ENCODE data around the gene NUTF2. TPM values are rescaled to one million over a fixed set of nuclear protein-coding genes. Genes with fewer than 3 reads are reported as not detected.
A peak's percentile ranks its signal among the peaks of the same experiment; 100 is the strongest.
"Not testable (repeated sequence)": the region's sequence is repeated elsewhere in the genome, so short reads cannot be mapped to it uniquely, and the experiment has no call there.

Gene NUTF2
- total and polyA plus RNA-seq, 2 donors, result 50.7 to 106 TPM

GRCh38 chr16:67825906-67826305 is 20.8 kb upstream of the NUTF2 start:
- H3K36me3 ChIP-seq (ENCODE audit: control insufficient read depth in 2 of 2, insufficient read depth in 2 of 2, low read length in 1 of 2), result peaks cover 37 to 39% of the 10 kb centered on the region in 2 donors
- no peak overlapping the region for H3K4me3 ChIP-seq (ENCODE audit: low read length in 2 of 2)
- H3K9me3 ChIP-seq (ENCODE audit: control insufficient read depth in 2 of 2, insufficient read depth in 1 of 2, low read length in 1 of 2), result peaks cover 0 to 9% of the 10 kb centered on the region in 2 donors
- H3K4me1 ChIP-seq (ENCODE audit: control insufficient read depth in 2 of 2, insufficient read depth in 2 of 2, low read length in 2 of 2), result no peaks in the 10 kb centered on the region
- DNase-seq (ENCODE audit: low read depth in 6 of 9, low spot score in 9 of 9), result no peak
- no peaks in the 10 kb centered on the region for H3K27me3 ChIP-seq (ENCODE audit: control insufficient read depth in 2 of 2, insufficient read depth in 1 of 2, low read length in 1 of 2)
- WGBS, result 97% methylated on average over 14 of the region's 14 CpGs
- H3K27ac ChIP-seq (ENCODE audit: low read depth in 1 of 2, low read length in 1 of 2), result no peak overlapping the region

GRCh38 chr16:67828651-67829050 is 18.1 kb upstream of the NUTF2 start:
- H3K27me3 ChIP-seq (ENCODE audit: control insufficient read depth in 2 of 2, insufficient read depth in 1 of 2, low read length in 1 of 2), result no peaks in the 10 kb centered on the region
- no peak overlapping the region for H3K4me3 ChIP-seq (ENCODE audit: low read length in 2 of 2)
- no peak overlapping the region for H3K27ac ChIP-seq (ENCODE audit: low read depth in 1 of 2, low read length in 1 of 2)
- no peak for DNase-seq (ENCODE audit: low read depth in 6 of 9, low spot score in 9 of 9)
- peaks cover 50 to 52% of the 10 kb centered on the region in 2 donors for H3K36me3 ChIP-seq (ENCODE audit: control insufficient read depth in 2 of 2, insufficient read depth in 2 of 2, low read length in 1 of 2)
- peaks cover 0 to 9% of the 10 kb centered on the region in 2 donors for H3K9me3 ChIP-seq (ENCODE audit: control insufficient read depth in 2 of 2, insufficient read depth in 1 of 2, low read length in 1 of 2)
- peaks cover 8 to 10% of the 10 kb centered on the region in 2 donors for H3K4me1 ChIP-seq (ENCODE audit: control insufficient read depth in 2 of 2, insufficient read depth in 2 of 2, low read length in 2 of 2)
- over 99% methylated on average over 4 of the region's 4 CpGs for WGBS

GRCh38 chr16:67833030-67833414 is 13.7 kb upstream of the NUTF2 start:
- Histone ChIP-seq H3K4me1 (ENCODE audit: control insufficient read depth in 2 of 2, insufficient read depth in 2 of 2, low read length in 2 of 2) (peaks cover 12 to 14% of the 10 kb centered on the region in 2 donors), H3K9me3 (ENCODE audit: control insufficient read depth in 2 of 2, insufficient read depth in 1 of 2, low read length in 1 of 2) (peaks cover 0 to 9% of the 10 kb centered on the region in 2 donors), H3K4me3 (ENCODE audit: low read length in 2 of 2) (peak overlapping the region; percentile 78 to 86), H3K36me3 (ENCODE audit: control insufficient read depth in 2 of 2, insufficient read depth in 2 of 2, low read length in 1 of 2) (peaks cover 40% of the 10 kb centered on the region in 2 donors), H3K27me3 (ENCODE audit: control insufficient read depth in 2 of 2, insufficient read depth in 1 of 2, low read length in 1 of 2) (no peaks in the 10 kb centered on the region), H3K27ac (ENCODE audit: low read depth in 1 of 2, low read length in 1 of 2) (no peak overlapping the region)
- WGBS, result 13% methylated on average over 3 of the region's 3 CpGs
- DNase-seq (ENCODE audit: low read depth in 6 of 9, low spot score in 9 of 9), result no peak

GRCh38 chr16:67833415-67834241 is 13.1 kb upstream of the NUTF2 start:
- Histone ChIP-seq H3K4me3 (ENCODE audit: low read length in 2 of 2) (peak overlapping the region; percentile 78 to 86), H3K36me3 (ENCODE audit: control insufficient read depth in 2 of 2, insufficient read depth in 2 of 2, low read length in 1 of 2) (peaks cover 35% of the 10 kb centered on the region in 2 donors), H3K27me3 (ENCODE audit: control insufficient read depth in 2 of 2, insufficient read depth in 1 of 2, low read length in 1 of 2) (no peaks in the 10 kb centered on the region), H3K9me3 (ENCODE audit: control insufficient read depth in 2 of 2, insufficient read depth in 1 of 2, low read length in 1 of 2) (peaks cover 0 to 8% of the 10 kb centered on the region in 2 donors), H3K27ac (ENCODE audit: low read depth in 1 of 2, low read length in 1 of 2) (peak overlapping the region in 1 of 2 donors; percentile 72), H3K4me1 (ENCODE audit: control insufficient read depth in 2 of 2, insufficient read depth in 2 of 2, low read length in 2 of 2) (peaks cover 12 to 14% of the 10 kb centered on the region in 2 donors)
- peak; percentile 83 to 97 (median 89) for DNase-seq (ENCODE audit: low read depth in 6 of 9, low spot score in 9 of 9)
- under 1% methylated on average over 49 of the region's 49 CpGs for WGBS

- Histone ChIP-seq H3K27me3 (ENCODE audit: control insufficient read depth in 2 of 2, insufficient read depth in 1 of 2, low read length in 1 of 2) (no peaks in the 10 kb centered on the region), H3K36me3 (ENCODE audit: control insufficient read depth in 2 of 2, insufficient read depth in 2 of 2, low read length in 1 of 2) (peaks cover 29% of the 10 kb centered on the region in 2 donors), H3K4me3 (ENCODE audit: low read length in 2 of 2) (peak overlapping the region; percentile 78 to 86), H3K27ac (ENCODE audit: low read depth in 1 of 2, low read length in 1 of 2) (no peak overlapping the region), H3K4me1 (ENCODE audit: control insufficient read depth in 2 of 2, insufficient read depth in 2 of 2, low read length in 2 of 2) (peaks cover 12 to 14% of the 10 kb centered on the region in 2 donors), H3K9me3 (ENCODE audit: control insufficient read depth in 2 of 2, insufficient read depth in 1 of 2, low read length in 1 of 2) (peaks cover 0 to 2% of the 10 kb centered on the region in 2 donors)
- WGBS, result 88% methylated on average over 10 of the region's 10 CpGs
- DNase-seq (ENCODE audit: low read depth in 6 of 9, low spot score in 9 of 9), result no peak
Measured at GRCh38 chr16:67834242-67834614, 12.5 kb upstream of the NUTF2 start.

GRCh38 chr16:67837190-67837589 is 9.5 kb upstream of the NUTF2 start:
- H3K27ac ChIP-seq (ENCODE audit: low read depth in 1 of 2, low read length in 1 of 2); DNase-seq (ENCODE audit: low read depth in 6 of 9, low spot score in 9 of 9); H3K9me3 ChIP-seq (ENCODE audit: control insufficient read depth in 2 of 2, insufficient read depth in 1 of 2, low read length in 1 of 2); H3K27me3 ChIP-seq (ENCODE audit: control insufficient read depth in 2 of 2, insufficient read depth in 1 of 2, low read length in 1 of 2); H3K36me3 ChIP-seq (ENCODE audit: control insufficient read depth in 2 of 2, insufficient read depth in 2 of 2, low read length in 1 of 2); H3K4me3 ChIP-seq (ENCODE audit: low read length in 2 of 2): not testable (repeated sequence)
- 98% methylated on average over 10 of the region's 10 CpGs for WGBS
- peaks cover 12 to 21% of the 10 kb centered on the region in 2 donors for H3K4me1 ChIP-seq (ENCODE audit: control insufficient read depth in 2 of 2, insufficient read depth in 2 of 2, low read length in 2 of 2)

- H3K27ac ChIP-seq (ENCODE audit: low read depth in 1 of 2, low read length in 1 of 2), result no peak overlapping the region
- DNase-seq (ENCODE audit: low read depth in 6 of 9, low spot score in 9 of 9), result no peak
- H3K9me3 ChIP-seq (ENCODE audit: control insufficient read depth in 2 of 2, insufficient read depth in 1 of 2, low read length in 1 of 2), result no peaks in the 10 kb centered on the region
- H3K36me3 ChIP-seq (ENCODE audit: control insufficient read depth in 2 of 2, insufficient read depth in 2 of 2, low read length in 1 of 2), result no peaks in the 10 kb centered on the region
- peaks cover 9 to 19% of the 10 kb centered on the region in 2 donors for H3K4me1 ChIP-seq (ENCODE audit: control insufficient read depth in 2 of 2, insufficient read depth in 2 of 2, low read length in 2 of 2)
- WGBS, result 95% methylated on average over 2 of the region's 2 CpGs
- H3K27me3 ChIP-seq (ENCODE audit: control insufficient read depth in 2 of 2, insufficient read depth in 1 of 2, low read length in 1 of 2), result no peaks in the 10 kb centered on the region
- H3K4me3 ChIP-seq (ENCODE audit: low read length in 2 of 2), result no peak overlapping the region
Measured at GRCh38 chr16:67837811-67838210, 8.9 kb upstream of the NUTF2 start.

- Histone ChIP-seq H3K4me1 (ENCODE audit: control insufficient read depth in 2 of 2, insufficient read depth in 2 of 2, low read length in 2 of 2) (peaks cover 24 to 43% of the 10 kb centered on the region in 2 donors), H3K36me3 (ENCODE audit: control insufficient read depth in 2 of 2, insufficient read depth in 2 of 2, low read length in 1 of 2) (peaks cover 0 to 3% of the 10 kb centered on the region in 2 donors), H3K27me3 (ENCODE audit: control insufficient read depth in 2 of 2, insufficient read depth in 1 of 2, low read length in 1 of 2) (no peaks in the 10 kb centered on the region), H3K9me3 (ENCODE audit: control insufficient read depth in 2 of 2, insufficient read depth in 1 of 2, low read length in 1 of 2) (peaks cover 0 to 3% of the 10 kb centered on the region in 2 donors), H3K27ac (ENCODE audit: low read depth in 1 of 2, low read length in 1 of 2) (peak overlapping the region; percentile 67 to 93), H3K4me3 (ENCODE audit: low read length in 2 of 2) (peak overlapping the region; percentile 76 to 77)
- WGBS, result 77% methylated on average over 17 of the region's 17 CpGs
- DNase-seq (ENCODE audit: low read depth in 6 of 9, low spot score in 9 of 9), result no peak
Measured at GRCh38 chr16:67841198-67841815, 5.4 kb upstream of the NUTF2 start.
